Mucosa of descending colon (tissue), 3 donors: ENCODE results near the gene RAMAC. TPM values are rescaled to one million over a fixed set of nuclear protein-coding genes. Genes with fewer than 3 reads are reported as not detected.

Experiments
- ATAC-seq: fragments of 200-7000 bp; cut with Tn5 transposase; one replicate; pipeline ENCODE4 v1.9.1; 2020; ENCODE audit warnings: mild to moderate bottlenecking, moderate library complexity
- DNase-seq, 3 donors: peaks; one replicate each; pipeline ENCODE4 v3.0.0-alpha.2; 2020
- H3K36me3 ChIP-seq: fragments of 200-600 bp; one replicate; pipeline ENCODE4 v1.8.0; 2021; ENCODE audit warnings: low read depth, mild to moderate bottlenecking
- H3K4me1 ChIP-seq: fragments of 200-600 bp; one replicate; pipeline ENCODE4 v1.8.0; 2021; ENCODE audit warnings: low read depth, mild to moderate bottlenecking
- H3K4me3 ChIP-seq: fragments of 200-600 bp; one replicate; pipeline ENCODE4 v1.8.0; 2021; ENCODE audit warnings: mild to moderate bottlenecking
- H3K9me3 ChIP-seq: fragments of 200-600 bp; one replicate; pipeline ENCODE4 v1.8.0; 2021; ENCODE audit warnings: mild to moderate bottlenecking
- CTCF ChIP-seq: fragments of 200-600 bp; IDR thresholded peaks from one replicate; pipeline ENCODE4 v1.8.0; 2022; ENCODE audit warnings: antibody characterized with exemption, mild to moderate bottlenecking
- intact Hi-C, 2 donors: fragments of 100-400 bp; cut with DNase I in 1 of 2; cut with micrococcal nuclease in 1 of 2; formaldehyde crosslinking; loops; one replicate each; pipeline versions ENCODE4 v1.11.0 to v1.11.1; 2022; cut with DNase I, micrococcal nuclease
- total RNA-seq, 3 donors: library from RNA; stranded (reverse); fragmentation: NEBNext Ultra II Directional in 2 of 3; extraction: Animal tissue kit (Norgen Biotek cat#: 25700) in 2 of 3; gene quantifications; one replicate each; pipeline versions ENCODE4 v1.2.1 to v1.2.4, GENCODE V29; 2021 to 2023
- donor health status: DM: no; HTN: no; CAD: no; lungs with moderate emphysema.
- donor health status: DM: no; HTN: no; CAD: no.
- donor health status: DM: no; HTN: yes; CAD: no.

The RAMAC gene
- total RNA-seq, 3 donors from 2014 or later = 19.5 to 23.9 (median 20.6) TPM

- no peaks in the 10 kb centered on the region for H3K36me3 ChIP-seq
- H3K4me1 ChIP-seq = peaks cover 8% of the 10 kb centered on the region
- ATAC-seq = no peak
- intact Hi-C loops = no loop called here
- no peak for TF ChIP-seq CTCF
- no peak overlapping the region for H3K4me3 ChIP-seq
- no peak for DNase-seq
- H3K9me3 ChIP-seq = no peaks in the 10 kb centered on the region
Measured at GRCh38 chr15:82950746-82951370, 35.2 kb upstream of the RAMAC start.

- DNase-seq = no peak
- Histone ChIP-seq H3K36me3 (no peaks in the 10 kb centered on the region), H3K4me3 (no peak overlapping the region), H3K9me3 (no peaks in the 10 kb centered on the region), H3K4me1 (peaks cover 8% of the 10 kb centered on the region)
- no peak for ATAC-seq
- intact Hi-C loops = no loop called here
- TF ChIP-seq CTCF = no peak
Measured at GRCh38 chr15:82951472-82952157, 34.4 kb upstream of the RAMAC start.

GRCh38 chr15:82952158-82953081 lies 33.6 kb upstream of the RAMAC start, which contains the start of gene HOMER2:
HOMER2 (minus strand) TSS chr15:82952720; CDS start chr15:82952535, 185 bp downstream.
- Histone ChIP-seq H3K4me3 (no peak within 1 kb of the TSS), H3K9me3 (no peaks in the 10 kb centered on the region), H3K36me3 (no peaks in the 10 kb centered on the region), H3K4me1 (peaks cover 8% of the 10 kb centered on the region)
- TF ChIP-seq CTCF = no peak
- peak in 2 of 3 donors; percentile 21 to 33 for DNase-seq
- peak; percentile 57 for ATAC-seq
- intact Hi-C loops = no loop called here

GRCh38 chr15:82958638-82959037 lies 27.4 kb upstream of the RAMAC start:
- no peak for DNase-seq
- ATAC-seq = no peak
- Histone ChIP-seq H3K9me3 (no peaks in the 10 kb centered on the region), H3K4me1 (no peaks in the 10 kb centered on the region), H3K4me3 (no peak overlapping the region), H3K36me3 (no peaks in the 10 kb centered on the region)
- TF ChIP-seq CTCF = no peak
- intact Hi-C loops = no loop called here

GRCh38 chr15:82959423-82959822 lies 26.6 kb upstream of the RAMAC start:
- no peaks in the 10 kb centered on the region for H3K9me3 ChIP-seq
- no peak for ATAC-seq
- TF ChIP-seq CTCF = no peak

More at GRCh38 chr15:82959423-82959822, 26.6 kb upstream of the RAMAC start:
- DNase-seq = no peak
- intact Hi-C loops = no loop called here
- no peaks in the 10 kb centered on the region for H3K36me3 ChIP-seq
- no peak overlapping the region for H3K4me3 ChIP-seq
- no peaks in the 10 kb centered on the region for H3K4me1 ChIP-seq
